ENCODE results near the gene FBP1.

FBP1 gene

GRCh38 chr9:94639061-94639998 is at the start of gene FBP1:
TSS of gene FBP1 (minus strand) at chr9:94639518. CDS start at chr9:94639310, 208 bp downstream.
- peak; percentile 36 to 69 for DNase-seq

- no peak for DNase-seq
These were observed 48.1 kb upstream of the FBP1 start for GRCh38 chr9:94687451-94687850.

GRCh38 chr9:94685359-94685758 is 46.0 kb upstream of the FBP1 start:
- DNase-seq = no peak

GRCh38 chr9:94681508-94681907 is 42.2 kb upstream of the FBP1 start:
- DNase-seq = peak; percentile 63 to 66

- DNase-seq = no peak
These were observed 41.3 kb upstream of the FBP1 start for GRCh38 chr9:94680621-94681020.

- no peak for DNase-seq
These were observed 40.7 kb upstream of the FBP1 start for GRCh38 chr9:94680020-94680419.

GRCh38 chr9:94679587-94679986 is 40.3 kb upstream of the FBP1 start:
- no peak for DNase-seq

- DNase-seq = no peak
These were observed 38.6 kb upstream of the FBP1 start for GRCh38 chr9:94677929-94678328.

GRCh38 chr9:94676446-94677131 is 37.3 kb upstream of the FBP1 start:
- no peak for DNase-seq

GRCh38 chr9:94675008-94675881 is 35.9 kb upstream of the FBP1 start:
- no peak for DNase-seq

GRCh38 chr9:94672811-94673487 is 33.6 kb upstream of the FBP1 start:
- DNase-seq = no peak

GRCh38 chr9:94668928-94669729 is 29.8 kb upstream of the FBP1 start:
- DNase-seq = peak; percentile 62 to 65

- no peak for DNase-seq
These were observed 29.2 kb upstream of the FBP1 start for GRCh38 chr9:94668418-94668927.

- DNase-seq = no peak
These were observed 27.2 kb upstream of the FBP1 start for GRCh38 chr9:94666364-94667099.

- no peak for DNase-seq
These were observed 26.3 kb upstream of the FBP1 start for GRCh38 chr9:94665613-94666012.

GRCh38 chr9:94664801-94665200 is 25.5 kb upstream of the FBP1 start:
- no peak for DNase-seq

GRCh38 chr9:94663640-94664039 is 24.3 kb upstream of the FBP1 start:
- DNase-seq = no peak

- DNase-seq = no peak
These were observed 23.8 kb upstream of the FBP1 start for GRCh38 chr9:94663140-94663539.

GRCh38 chr9:94657021-94657725 is 17.9 kb upstream of the FBP1 start:
- no peak for DNase-seq

- DNase-seq = peak; percentile 61 to 78
These were observed 16.9 kb upstream of the FBP1 start for GRCh38 chr9:94656200-94656599.

All from CD4-positive, alpha-beta T cell treated with Interleukin-4 for 1 hour (primary cell).